ENCODE results near the gene ABCA5. TPM values are rescaled to one million over a fixed set of nuclear protein-coding genes. Genes with fewer than 3 reads are reported as not detected.

The ABCA5 gene
- total and polyA plus RNA-seq, 4 donors, result 18.7 to 84.4 (median 48.8) TPM

GRCh38 chr17:69336580-69336979, 9.6 kb upstream of the ABCA5 start:
- Histone ChIP-seq H3K4me1 (ENCODE audit: control insufficient read depth in 4 of 4, insufficient read depth in 4 of 4, low read length in 3 of 4) (no peaks in the 10 kb centered on the region), H3K36me3 (ENCODE audit: control insufficient read depth in 4 of 4, insufficient read depth in 3 of 4, low read depth in 1 of 4, low read length in 3 of 4) (no peaks in the 10 kb centered on the region), H3K27ac (ENCODE audit: low read depth in 1 of 2, low read length in 2 of 2) (no peak overlapping the region), H3K9me3 (ENCODE audit: control insufficient read depth in 4 of 4, low read length in 3 of 4) (no peaks in the 10 kb centered on the region), H3K27me3 (ENCODE audit: control insufficient read depth in 4 of 4, insufficient read depth in 4 of 4, low read length in 3 of 4) (no peaks in the 10 kb centered on the region), H3K4me3 (ENCODE audit: low read depth in 1 of 3, low read length in 3 of 3) (no peak overlapping the region), H3K9ac (ENCODE audit: low read depth in 1 of 2, low read length in 2 of 2) (no peak overlapping the region)
- no peak for DNase-seq (ENCODE audit: low spot score)
- TF ChIP-seq SP1 (IDR thresholded peaks at IDR 0.05), result no peak
- no peak for TF ChIP-seq CTCF (IDR thresholded peaks at IDR 0.05; ENCODE audit: low read depth, low read length, missing input control)
- no peak for TF ChIP-seq RXRA (IDR thresholded peaks at IDR 0.05)

- Histone ChIP-seq H3K9ac (ENCODE audit: low read depth in 1 of 2, low read length in 2 of 2) (no peak overlapping the region), H3K27me3 (ENCODE audit: control insufficient read depth in 4 of 4, insufficient read depth in 4 of 4, low read length in 3 of 4) (no peaks in the 10 kb centered on the region), H3K36me3 (ENCODE audit: control insufficient read depth in 4 of 4, insufficient read depth in 3 of 4, low read depth in 1 of 4, low read length in 3 of 4) (no peaks in the 10 kb centered on the region), H3K27ac (ENCODE audit: low read depth in 1 of 2, low read length in 2 of 2) (no peak overlapping the region), H3K4me1 (ENCODE audit: control insufficient read depth in 4 of 4, insufficient read depth in 4 of 4, low read length in 3 of 4) (no peaks in the 10 kb centered on the region), H3K9me3 (ENCODE audit: control insufficient read depth in 4 of 4, low read length in 3 of 4) (no peaks in the 10 kb centered on the region), H3K4me3 (ENCODE audit: low read depth in 1 of 3, low read length in 3 of 3) (no peak overlapping the region)
- TF ChIP-seq CTCF (IDR thresholded peaks at IDR 0.05; ENCODE audit: low read depth, low read length, missing input control) (peak; percentile 60), YY1 (IDR thresholded peaks at IDR 0.05) (no peak), RAD21 (IDR thresholded peaks at IDR 0.05) (peak; percentile 85 to 87), ZBTB33 (IDR thresholded peaks at IDR 0.05) (no peak)
- TF ChIP-seq, protein P1, sequence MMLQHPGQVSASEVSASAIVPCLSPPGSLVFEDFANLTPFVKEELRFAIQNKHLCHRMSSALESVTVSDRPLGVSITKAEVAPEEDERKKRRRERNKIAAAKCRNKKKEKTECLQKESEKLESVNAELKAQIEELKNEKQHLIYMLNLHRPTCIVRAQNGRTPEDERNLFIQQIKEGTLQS (IDR thresholded peaks at IDR 0.05), result no peak
- WGBS, result 4% methylated on average over 2 of the region's 2 CpGs
- DNase-seq (ENCODE audit: low spot score), result no peak
Observed at GRCh38 chr17:69335058-69335457, 8.1 kb upstream of the ABCA5 start.

DNA sequence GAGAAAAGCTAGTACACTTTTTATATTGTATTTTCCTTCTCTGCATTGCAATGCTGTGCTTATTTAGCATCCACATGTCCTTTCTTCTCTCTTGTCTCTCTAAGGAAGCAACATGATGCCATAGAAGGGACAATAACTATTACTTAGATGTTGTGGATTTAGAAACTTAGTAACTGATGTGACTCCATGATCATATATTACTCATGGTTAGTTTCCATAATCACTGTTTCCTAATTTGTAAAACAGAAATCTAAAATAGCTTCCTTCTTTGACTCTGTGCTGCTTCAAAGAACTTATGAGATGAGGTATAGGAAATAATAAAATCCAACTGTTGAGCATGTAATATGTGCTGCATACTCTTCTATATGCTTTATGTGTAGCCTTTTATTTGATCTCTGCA, 6.6 kb upstream of the ABCA5 start:
- Histone ChIP-seq H3K4me1 (ENCODE audit: control insufficient read depth in 4 of 4, insufficient read depth in 4 of 4, low read length in 3 of 4) (no peaks in the 10 kb centered on the region), H3K27ac (ENCODE audit: low read depth in 1 of 2, low read length in 2 of 2) (no peak overlapping the region), H3K9me3 (ENCODE audit: control insufficient read depth in 4 of 4, low read length in 3 of 4) (no peaks in the 10 kb centered on the region), H3K9ac (ENCODE audit: low read depth in 1 of 2, low read length in 2 of 2) (no peak overlapping the region), H3K4me3 (ENCODE audit: low read depth in 1 of 3, low read length in 3 of 3) (no peak overlapping the region), H3K27me3 (ENCODE audit: control insufficient read depth in 4 of 4, insufficient read depth in 4 of 4, low read length in 3 of 4) (no peaks in the 10 kb centered on the region), H3K36me3 (ENCODE audit: control insufficient read depth in 4 of 4, insufficient read depth in 3 of 4, low read depth in 1 of 4, low read length in 3 of 4) (no peaks in the 10 kb centered on the region)
- DNase-seq (ENCODE audit: low spot score), result no peak
- TF ChIP-seq, protein P1 (IDR thresholded peaks at IDR 0.05), result no peak
- TF ChIP-seq FOXA2 (IDR thresholded peaks at IDR 0.05) (no peak), RXRA (IDR thresholded peaks at IDR 0.05) (no peak), NR2F2 (IDR thresholded peaks at IDR 0.05) (no peak), REST (IDR thresholded peaks at IDR 0.05) (no peak), FOXA1 (IDR thresholded peaks at IDR 0.05) (no peak), RAD21 (IDR thresholded peaks at IDR 0.05) (no peak), JUND (IDR thresholded peaks at IDR 0.05) (no peak), TAF1 (conservative IDR thresholded peaks at IDR 0.05) (no peak), GABPA (IDR thresholded peaks at IDR 0.05 in 1 of 2, conservative IDR thresholded peaks at IDR 0.05 in 1 of 2) (no peak), CTCF (IDR thresholded peaks at IDR 0.05; ENCODE audit: low read depth, low read length, missing input control) (no peak)
- TF ChIP-seq, protein P2, sequence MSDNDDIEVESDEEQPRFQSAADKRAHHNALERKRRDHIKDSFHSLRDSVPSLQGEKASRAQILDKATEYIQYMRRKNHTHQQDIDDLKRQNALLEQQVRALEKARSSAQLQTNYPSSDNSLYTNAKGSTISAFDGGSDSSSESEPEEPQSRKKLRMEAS (IDR thresholded peaks at IDR 0.05), result no peak

Data from liver (tissue), 9 donors.